Measurements from ENCODE around the gene THAP6. TPM values are rescaled to one million over a fixed set of nuclear protein-coding genes. Genes with fewer than 3 reads are reported as not detected.

THAP6 gene
- total and polyA plus RNA-seq, 2 donors (not counting 3 experiments of a cell fraction or from before 2014, with no cell fraction given) = 2.1 to 6.8 TPM

- no peaks in the 10 kb centered on the region for H3K9me3 ChIP-seq (replicated peaks; ENCODE audit: control insufficient read depth, insufficient read depth, low read length)
- no peaks in the 10 kb centered on the region for H3K79me2 ChIP-seq (ENCODE audit: control insufficient read depth, insufficient read depth, low read length)
- no peaks in the 10 kb centered on the region for H3K9me1 ChIP-seq (replicated peaks; ENCODE audit: control insufficient read depth, extremely low read depth, insufficient read depth, low read length)
- no peaks in the 10 kb centered on the region for H3K36me3 ChIP-seq (ENCODE audit: control insufficient read depth in 2 of 2, extremely low read depth in 1 of 2, insufficient read depth in 2 of 2, low read length in 2 of 2)
- peaks cover 2 to 6% of the 10 kb centered on the region in 2 experiments for H3K27me3 ChIP-seq (ENCODE audit: control insufficient read depth in 2 of 2, insufficient read depth in 2 of 2, low read length in 2 of 2)
- no peaks in the 10 kb centered on the region for H3K4me1 ChIP-seq (ENCODE audit: control insufficient read depth, extremely low read depth, insufficient read depth, low read length)
- ChIA-PET CTCF (no interaction called here), POLR2A (no interaction called here)
- no peak overlapping the region for H3K4me2 ChIP-seq (ENCODE audit: insufficient read depth, low read length)
- no peak for DNase-seq (ENCODE audit: low read depth, low spot score)
- dilution Hi-C loops (cut with MboI; ENCODE audit: extremely low pct_ligation_motif_present, low sequenced_read_pairs) = no loop called here
- H3K27ac ChIP-seq (ENCODE audit: insufficient read depth, low read depth, low read length) = no peak overlapping the region
- intact Hi-C loops (cut with micrococcal nuclease) = no loop called here
- H3K4me3 ChIP-seq (replicated peaks in 1 of 3; ENCODE audit: insufficient read depth in 1 of 3, low read depth in 1 of 3, low read length in 3 of 3) = no peak overlapping the region
- TF ChIP-seq GATA2 (IDR thresholded peaks at IDR 0.05; ENCODE audit: insufficient read depth, insufficient read length, low read depth, low read length) = no peak
- no peak for TF ChIP-seq CTCF (IDR thresholded peaks at IDR 0.05; ENCODE audit: extremely low read depth in 1 of 2, insufficient read depth in 1 of 2, low read depth in 1 of 2, low read length in 2 of 2)
- TF ChIP-seq FOS (IDR thresholded peaks at IDR 0.05; ENCODE audit: borderline replicate concordance, insufficient read depth, low read length) = no peak
- no peak for TF ChIP-seq MYC (IDR thresholded peaks at IDR 0.05; ENCODE audit: low read depth, low read length)
- TF ChIP-seq EZH2 (IDR thresholded peaks at IDR 0.05; ENCODE audit: borderline replicate concordance, low read depth, low read length, severe bottlenecking) = no peak
- TF ChIP-seq POLR2AphosphoS5 (IDR thresholded peaks at IDR 0.05; ENCODE audit: insufficient read depth, low read depth, low read length) = no peak
- no peak for TF ChIP-seq JUN (IDR thresholded peaks at IDR 0.05; ENCODE audit: borderline replicate concordance, insufficient read depth, insufficient read length, low read depth)
- no peak for TF ChIP-seq POLR2A (IDR thresholded peaks at IDR 0.05; ENCODE audit: low read depth, low read length)
- no peak for TF ChIP-seq MAX (IDR thresholded peaks at IDR 0.05; ENCODE audit: insufficient read depth, insufficient read length)
- H4K20me1 ChIP-seq (replicated peaks; ENCODE audit: control insufficient read depth, extremely low read depth, insufficient read depth, low read length) = no peaks in the 10 kb centered on the region
- no TSS peak for BruUV-seq (replicated peaks)
- FAIRE-seq = no peak
- H3K9ac ChIP-seq (replicated peaks; ENCODE audit: extremely low read depth, insufficient read depth, low read length) = no peak overlapping the region
- no peak overlapping the region for H2AFZ ChIP-seq (ENCODE audit: low read depth, low read length)
Measured at GRCh38 chr4:75565481-75565880, 51.2 kb downstream of the THAP6 start.

All from endothelial cell of umbilical vein (primary cell).